ENCODE data around the gene PCBP3.

The PCBP3 gene

GRCh38 chr21:45914321-45914845 is 270.9 kb downstream of the PCBP3 start:
- H3K9me3 ChIP-seq (ENCODE audit: insufficient read depth, low read length, severe bottlenecking) = no peaks in the 10 kb centered on the region
- no peaks in the 10 kb centered on the region for H3K27me3 ChIP-seq (ENCODE audit: insufficient read depth, low read length, poor library complexity)
- H3K4me2 ChIP-seq (ENCODE audit: insufficient read depth, low read length) = no peak overlapping the region
- H4K20me1 ChIP-seq (ENCODE audit: insufficient read depth, low read length) = no peaks in the 10 kb centered on the region
- ATAC-seq (ENCODE audit: insufficient read depth, low read depth) (no peak), DNase-seq (no peak)
- H3K79me2 ChIP-seq (ENCODE audit: insufficient read depth, low read length) = no peaks in the 10 kb centered on the region
- no peak overlapping the region for H3K4me3 ChIP-seq (ENCODE audit: low read depth in 1 of 2, low read length in 2 of 2)
- TF ChIP-seq EZH2 (IDR thresholded peaks at IDR 0.05; ENCODE audit: borderline replicate concordance, low read depth, low read length, severe bottlenecking) = no peak
- no peak for TF ChIP-seq CTCF (IDR thresholded peaks at IDR 0.05; ENCODE audit: borderline replicate concordance, extremely low read depth, low read length, poor library complexity, severe bottlenecking)
- H3K27ac ChIP-seq (ENCODE audit: low read length) = no peak overlapping the region
- no peaks in the 10 kb centered on the region for H3K36me3 ChIP-seq (ENCODE audit: insufficient read depth, low read length)
- no peak overlapping the region for H2AFZ ChIP-seq (ENCODE audit: low read depth, low read length)
- no peak overlapping the region for H3K9ac ChIP-seq (ENCODE audit: low read depth, low read length)
- no peaks in the 10 kb centered on the region for H3K4me1 ChIP-seq (ENCODE audit: insufficient read depth, low read length)

- no peaks in the 10 kb centered on the region for H3K9me3 ChIP-seq (ENCODE audit: insufficient read depth, low read length, severe bottlenecking)
- H2AFZ ChIP-seq (ENCODE audit: low read depth, low read length) = no peak overlapping the region
- H3K4me1 ChIP-seq (ENCODE audit: insufficient read depth, low read length) = no peaks in the 10 kb centered on the region
- ATAC-seq (ENCODE audit: insufficient read depth, low read depth) = no peak
- no peaks in the 10 kb centered on the region for H4K20me1 ChIP-seq (ENCODE audit: insufficient read depth, low read length)
- no peaks in the 10 kb centered on the region for H3K36me3 ChIP-seq (ENCODE audit: insufficient read depth, low read length)
- TF ChIP-seq CTCF (IDR thresholded peaks at IDR 0.05; ENCODE audit: borderline replicate concordance, extremely low read depth, low read length, poor library complexity, severe bottlenecking) (no peak), EZH2 (IDR thresholded peaks at IDR 0.05; ENCODE audit: borderline replicate concordance, low read depth, low read length, severe bottlenecking) (no peak)
- H3K27me3 ChIP-seq (ENCODE audit: insufficient read depth, low read length, poor library complexity) = no peaks in the 10 kb centered on the region
- H3K79me2 ChIP-seq (ENCODE audit: insufficient read depth, low read length) = no peaks in the 10 kb centered on the region
- no peak overlapping the region for H3K4me2 ChIP-seq (ENCODE audit: insufficient read depth, low read length)
- DNase-seq = no peak
- no peak overlapping the region for H3K4me3 ChIP-seq (ENCODE audit: low read depth in 1 of 2, low read length in 2 of 2)
- no peak overlapping the region for H3K9ac ChIP-seq (ENCODE audit: low read depth, low read length)
- no peak overlapping the region for H3K27ac ChIP-seq (ENCODE audit: low read length)
These were observed 272.7 kb downstream of the PCBP3 start for GRCh38 chr21:45916011-45916840.

DNA sequence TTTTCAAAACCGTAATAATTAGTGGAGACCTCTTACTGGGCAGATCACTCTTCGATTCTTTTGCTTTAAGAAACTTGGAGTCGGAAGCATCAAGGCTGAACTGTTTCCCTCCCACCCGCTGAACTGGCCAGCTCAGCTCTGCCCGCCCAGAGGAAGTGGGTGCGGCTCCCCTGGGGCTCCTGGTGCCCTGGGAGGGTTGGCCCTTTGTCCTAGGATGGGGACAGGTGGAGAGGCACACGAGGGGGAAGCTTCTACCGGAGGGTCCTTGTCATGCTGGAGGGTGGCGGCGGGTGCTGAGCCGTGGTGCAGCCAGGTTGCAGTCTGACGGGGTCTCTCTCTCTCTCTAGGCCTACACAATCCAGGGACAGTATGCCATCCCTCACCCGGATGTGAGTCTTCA is 273.7 kb downstream of the PCBP3 start:
- no peaks in the 10 kb centered on the region for H3K79me2 ChIP-seq (ENCODE audit: insufficient read depth, low read length)
- no peak overlapping the region for H3K4me2 ChIP-seq (ENCODE audit: insufficient read depth, low read length)
- no peaks in the 10 kb centered on the region for H3K36me3 ChIP-seq (ENCODE audit: insufficient read depth, low read length)
- no peak overlapping the region for H3K4me3 ChIP-seq (ENCODE audit: low read depth in 1 of 2, low read length in 2 of 2)
- no peaks in the 10 kb centered on the region for H4K20me1 ChIP-seq (ENCODE audit: insufficient read depth, low read length)
- ATAC-seq (ENCODE audit: insufficient read depth, low read depth) (no peak), DNase-seq (no peak)
- no peak overlapping the region for H2AFZ ChIP-seq (ENCODE audit: low read depth, low read length)
- no peaks in the 10 kb centered on the region for H3K27me3 ChIP-seq (ENCODE audit: insufficient read depth, low read length, poor library complexity)
- H3K9ac ChIP-seq (ENCODE audit: low read depth, low read length) = no peak overlapping the region
- H3K4me1 ChIP-seq (ENCODE audit: insufficient read depth, low read length) = no peaks in the 10 kb centered on the region
- H3K9me3 ChIP-seq (ENCODE audit: insufficient read depth, low read length, severe bottlenecking) = peaks cover 2% of the 10 kb centered on the region
- TF ChIP-seq CTCF (IDR thresholded peaks at IDR 0.05; ENCODE audit: borderline replicate concordance, extremely low read depth, low read length, poor library complexity, severe bottlenecking) (no peak), EZH2 (IDR thresholded peaks at IDR 0.05; ENCODE audit: borderline replicate concordance, low read depth, low read length, severe bottlenecking) (no peak)
- H3K27ac ChIP-seq (ENCODE audit: low read length) = no peak overlapping the region
